ENCODE data around the gene ZIC1. TPM values are rescaled to one million over a fixed set of nuclear protein-coding genes. Genes with fewer than 3 reads are reported as not detected.

The ZIC1 gene
- total RNA-seq, 4 donors from 2014 or later: 1.6 to 2.5 (median 1.7) TPM; not detected in 1

DNA sequence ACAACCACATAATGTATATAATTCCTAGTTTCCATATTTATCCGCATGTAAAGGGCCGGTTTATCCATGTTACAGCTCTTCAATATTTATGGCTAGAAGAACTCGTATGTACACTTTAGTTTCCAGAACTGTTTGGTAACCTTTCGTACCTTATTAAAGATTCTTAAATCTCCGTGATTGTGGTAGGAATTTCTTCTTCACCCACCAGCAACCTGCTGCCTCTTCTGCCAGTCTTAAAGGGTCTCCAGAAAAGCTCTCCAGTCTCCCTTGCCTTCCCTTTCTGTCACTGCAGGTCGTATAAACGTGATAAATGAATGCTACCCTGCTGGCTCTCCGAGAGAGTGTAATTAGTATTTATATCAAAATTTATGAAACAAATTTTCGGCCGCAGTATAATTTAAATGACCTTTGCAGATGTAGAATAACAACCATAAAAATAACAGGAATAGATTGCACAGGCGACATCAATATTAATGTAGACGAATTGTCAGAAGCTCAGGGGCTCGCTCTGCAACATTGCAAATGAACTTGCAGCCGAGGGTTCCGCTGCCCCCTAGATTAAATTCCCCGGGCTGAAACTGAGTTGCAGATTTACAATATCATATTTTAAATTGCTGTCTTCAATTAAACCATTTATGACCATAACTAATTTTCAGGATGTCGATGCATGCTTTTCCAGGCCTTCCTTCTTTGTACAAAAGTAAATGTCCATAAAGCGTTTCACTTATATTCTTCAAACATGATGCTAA lies 5.4 kb downstream of the ZIC1 start:
- peaks cover 3 to 50% of the 10 kb centered on the region in 2 donors for H3K27me3 ChIP-seq
- TF ChIP-seq, protein P1, sequence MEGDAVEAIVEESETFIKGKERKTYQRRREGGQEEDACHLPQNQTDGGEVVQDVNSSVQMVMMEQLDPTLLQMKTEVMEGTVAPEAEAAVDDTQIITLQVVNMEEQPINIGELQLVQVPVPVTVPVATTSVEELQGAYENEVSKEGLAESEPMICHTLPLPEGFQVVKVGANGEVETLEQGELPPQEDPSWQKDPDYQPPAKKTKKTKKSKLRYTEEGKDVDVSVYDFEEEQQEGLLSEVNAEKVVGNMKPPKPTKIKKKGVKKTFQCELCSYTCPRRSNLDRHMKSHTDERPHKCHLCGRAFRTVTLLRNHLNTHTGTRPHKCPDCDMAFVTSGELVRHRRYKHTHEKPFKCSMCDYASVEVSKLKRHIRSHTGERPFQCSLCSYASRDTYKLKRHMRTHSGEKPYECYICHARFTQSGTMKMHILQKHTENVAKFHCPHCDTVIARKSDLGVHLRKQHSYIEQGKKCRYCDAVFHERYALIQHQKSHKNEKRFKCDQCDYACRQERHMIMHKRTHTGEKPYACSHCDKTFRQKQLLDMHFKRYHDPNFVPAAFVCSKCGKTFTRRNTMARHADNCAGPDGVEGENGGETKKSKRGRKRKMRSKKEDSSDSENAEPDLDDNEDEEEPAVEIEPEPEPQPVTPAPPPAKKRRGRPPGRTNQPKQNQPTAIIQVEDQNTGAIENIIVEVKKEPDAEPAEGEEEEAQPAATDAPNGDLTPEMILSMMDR (IDR thresholded peaks at IDR 0.05): no peak
- TF ChIP-seq POLR2A (IDR thresholded peaks at IDR 0.05): no peak
- H3K36me3 ChIP-seq: no peaks in the 10 kb centered on the region
- H3K27ac ChIP-seq: no peak overlapping the region
- no peaks in the 10 kb centered on the region for H3K9me3 ChIP-seq
- H3K4me3 ChIP-seq: no peak overlapping the region
- no peak for DNase-seq
- H3K4me1 ChIP-seq: peaks cover 0 to 30% (median 3%) of the 10 kb centered on the region in 4 donors

DNA sequence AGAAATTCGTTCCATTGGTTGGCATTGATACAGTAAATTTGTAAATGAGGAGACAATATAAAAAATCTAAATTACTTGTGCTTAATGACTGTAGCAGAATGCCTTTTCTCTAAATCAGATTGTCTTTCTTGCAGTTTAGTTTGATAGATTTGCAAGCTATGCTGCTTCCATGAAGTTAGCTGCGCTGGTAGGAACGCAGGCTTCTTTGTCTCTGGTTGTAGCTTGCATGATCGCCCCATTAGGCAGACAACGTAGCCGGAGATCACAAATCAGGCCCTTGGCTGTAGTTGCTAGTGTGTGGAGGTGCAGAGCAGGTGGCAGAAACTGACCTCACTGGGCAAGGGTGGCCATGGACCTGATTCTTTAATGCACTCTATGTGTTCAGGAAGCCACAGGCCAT lies 6.1 kb downstream of the ZIC1 start:
- H3K9me3 ChIP-seq: no peaks in the 10 kb centered on the region
- H3K4me1 ChIP-seq: peaks cover 0 to 24% (median 3%) of the 10 kb centered on the region in 4 donors
- DNase-seq: no peak
- no peak overlapping the region for H3K27ac ChIP-seq
- peaks cover 2 to 50% of the 10 kb centered on the region in 2 donors for H3K27me3 ChIP-seq
- TF ChIP-seq POLR2A (IDR thresholded peaks at IDR 0.05): no peak
- TF ChIP-seq, protein P1 (IDR thresholded peaks at IDR 0.05): no peak
- no peak overlapping the region for H3K4me3 ChIP-seq
- no peaks in the 10 kb centered on the region for H3K36me3 ChIP-seq

DNA sequence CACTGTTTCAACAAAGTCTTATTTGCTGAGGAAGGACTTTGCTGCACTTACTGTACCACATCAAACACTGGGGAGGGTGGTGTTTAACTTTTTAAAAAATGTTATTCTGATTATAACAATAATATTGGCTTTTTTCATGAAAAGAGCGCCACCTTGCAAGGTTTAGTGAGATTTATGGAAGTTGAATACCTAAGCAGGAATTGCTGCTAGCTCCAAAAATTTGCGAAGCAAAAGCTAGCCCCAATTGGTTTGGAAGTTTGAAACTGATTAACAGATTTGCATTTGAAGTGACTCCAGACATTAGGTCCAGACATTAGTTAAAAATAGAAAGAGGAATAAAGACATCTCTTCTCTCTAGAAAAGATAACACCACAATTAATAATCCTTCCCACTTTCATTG lies 6.7 kb downstream of the ZIC1 start:
- H3K27ac ChIP-seq: no peak overlapping the region
- no peaks in the 10 kb centered on the region for H3K36me3 ChIP-seq
- peaks cover 0 to 18% (median under 1%) of the 10 kb centered on the region in 4 donors for H3K4me1 ChIP-seq
- TF ChIP-seq, protein P1 (IDR thresholded peaks at IDR 0.05): no peak
- TF ChIP-seq POLR2A (IDR thresholded peaks at IDR 0.05): no peak
- H3K27me3 ChIP-seq: peaks cover 0 to 50% of the 10 kb centered on the region in 2 donors
- no peak for DNase-seq
- H3K4me3 ChIP-seq: no peak overlapping the region
- no peaks in the 10 kb centered on the region for H3K9me3 ChIP-seq

DNA sequence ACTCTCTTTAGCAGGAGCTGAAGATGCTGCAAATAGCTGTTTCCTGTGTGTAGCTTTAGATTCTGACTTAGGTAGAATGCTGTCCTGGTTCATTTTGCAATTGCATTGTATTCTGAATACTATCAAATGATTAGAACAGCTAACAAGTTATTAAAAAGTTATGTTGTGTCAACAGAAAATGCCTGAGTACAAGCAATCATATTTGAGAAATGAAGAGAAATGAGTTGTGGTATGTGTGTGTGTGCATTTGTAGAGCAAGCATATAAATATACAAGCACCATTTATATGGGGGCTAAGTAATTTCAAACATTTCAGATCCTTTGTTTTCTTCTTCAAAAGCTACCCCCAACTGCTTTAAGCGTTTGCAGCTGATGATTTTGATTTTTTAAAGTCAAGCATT lies 7.8 kb downstream of the ZIC1 start:
- Histone ChIP-seq H3K4me1 (peaks cover 0 to 20% (median 0%) of the 10 kb centered on the region in 4 donors), H3K27ac (no peak overlapping the region), H3K36me3 (no peaks in the 10 kb centered on the region), H3K4me3 (no peak overlapping the region), H3K27me3 (peaks cover 0 to 49% of the 10 kb centered on the region in 2 donors), H3K9me3 (no peaks in the 10 kb centered on the region)
- TF ChIP-seq, protein P1 (IDR thresholded peaks at IDR 0.05): no peak
- no peak for TF ChIP-seq POLR2A (IDR thresholded peaks at IDR 0.05)
- no peak for DNase-seq

DNA sequence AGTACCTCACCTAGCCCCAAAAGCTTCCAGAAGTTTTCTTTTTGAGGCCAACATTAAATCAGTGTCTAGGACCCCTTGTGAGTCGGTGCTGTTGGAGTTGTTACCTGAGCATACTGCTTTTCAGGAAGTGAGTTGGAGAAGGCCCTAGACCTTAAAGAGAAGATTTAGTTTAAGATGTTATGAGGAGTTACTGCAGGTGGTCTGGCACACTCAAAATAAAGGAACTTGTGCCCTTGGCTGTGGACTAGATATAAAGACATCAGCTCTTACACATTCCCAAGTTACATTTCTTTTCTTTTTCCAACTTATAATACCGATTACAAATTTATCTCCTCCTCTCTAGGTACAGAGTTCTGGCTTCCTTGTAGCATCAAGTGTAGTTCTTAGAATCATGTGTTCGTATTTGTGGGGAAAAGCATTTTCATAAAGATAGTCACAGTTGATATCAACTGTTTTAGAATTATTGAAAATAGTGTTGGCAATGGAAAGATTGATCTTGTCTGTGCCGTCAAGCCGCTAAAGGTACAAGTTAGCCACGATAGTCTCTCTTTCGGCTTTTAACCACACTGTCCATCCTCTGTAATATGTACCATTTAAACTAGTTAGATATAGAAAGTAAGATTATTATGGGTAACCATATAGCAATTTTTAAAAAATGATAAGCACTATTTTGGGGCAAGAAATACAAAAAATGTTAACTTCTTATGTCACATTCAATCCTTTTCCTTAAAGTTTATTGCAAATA lies 8.6 kb downstream of the ZIC1 start:
- Histone ChIP-seq H3K9me3 (no peaks in the 10 kb centered on the region), H3K4me3 (no peak overlapping the region), H3K27ac (no peak overlapping the region), H3K36me3 (no peaks in the 10 kb centered on the region), H3K27me3 (peaks cover 0 to 50% of the 10 kb centered on the region in 2 donors), H3K4me1 (peaks cover 0 to 20% (median 0%) of the 10 kb centered on the region in 4 donors)
- DNase-seq: no peak
- TF ChIP-seq, protein P1 (IDR thresholded peaks at IDR 0.05): no peak
- TF ChIP-seq POLR2A (IDR thresholded peaks at IDR 0.05): no peak
